Sigmoid colon (tissue), 7 donors: ENCODE results near the gene ZNF248. TPM values are rescaled to one million over a fixed set of nuclear protein-coding genes. Genes with fewer than 3 reads are reported as not detected.

Source experiments
- DNase-seq: peaks from one replicate; pipeline ENCODE4 v3.0.0-alpha.2; 2019
- H3K27ac ChIP-seq, 4 donors: fragments of 200-600 bp; sonication (generic); one replicate each; pipeline ENCODE4 v1.5.1; 2016 to 2019; ENCODE audit warnings: mild to moderate bottlenecking in 1 of 4
- H3K27me3 ChIP-seq, 3 donors: fragments of 200-600 bp; sonication (generic); one replicate each; pipeline ENCODE4 v1.5.1; 2019; ENCODE audit warnings: mild to moderate bottlenecking in 1 of 3
- H3K36me3 ChIP-seq, 4 donors: fragments of 200-600 bp; sonication (generic); one replicate each; pipeline ENCODE4 v1.5.1; 2016 to 2019
- H3K4me1 ChIP-seq, 4 donors: fragments of 200-600 bp; sonication (generic); one replicate each; pipeline ENCODE4 v1.5.1; 2017 to 2019
- H3K4me3 ChIP-seq, 4 donors: fragments of 200-600 bp; sonication (generic); one replicate each; pipeline ENCODE4 v1.5.1; 2017 to 2019; ENCODE audit warnings: mild to moderate bottlenecking in 2 of 4, moderate library complexity in 1 of 4
- H3K9me3 ChIP-seq, 4 donors: fragments of 200-600 bp in 3 of 4; sonication (generic) in 3 of 4; one replicate each; pipeline versions ENCODE4 v1.5.1 to v1.6.1; 2013 to 2019
- EP300 ChIP-seq, 4 donors: sonication (generic); formaldehyde crosslinking; IDR thresholded peaks; one replicate each; pipeline ENCODE4 v1.6.1; 2017; ENCODE audit warnings: antibody characterized with exemption in 4 of 4
- POLR2A ChIP-seq, 2 donors: fragments of 450-650 bp; IDR thresholded peaks; one replicate each; pipeline ENCODE4 v1.6.1; 2016; ENCODE audit warnings: antibody characterized with exemption in 2 of 2, mild to moderate bottlenecking in 2 of 2, moderate library complexity in 2 of 2
- POLR2AphosphoS5 ChIP-seq, 4 donors: sonication (generic); formaldehyde crosslinking; IDR thresholded peaks; one replicate each; pipeline ENCODE4 v1.6.1; 2017; ENCODE audit warnings: antibody characterized with exemption in 4 of 4
- whole genome bisulfite sequencing, 2 donors: extraction: QIAGEN DNeasy Blood & Tissue Kit; methylation state at CpG; one replicate each; pipeline ENCODE4 v1.1.7; 2013; 5-methylcytosine and 5-hydroxymethylcytosine counted together
- intact Hi-C: fragments of 100-400 bp; cut with DNase I; formaldehyde crosslinking; loops from one replicate; pipeline ENCODE4 v1.15.1; 2023
- polyA plus RNA-seq, 3 donors: library from polyadenylated mRNA; stranded (reverse); fragments of 200-250 nt; gene quantifications; one replicate each; pipeline ENCODE4 v1.2.3, GENCODE V29; 2013
- total RNA-seq, 4 donors: library from RNA; depleted of rRNA; stranded (reverse); fragments of >200 nt; gene quantifications; one replicate each; pipeline ENCODE4 v1.1.0, GENCODE V29; 2016
- TF ChIP-seq, protein P1 (sequence below), 4 experiments: fragments of 450-650 bp in 3 of 4; fragments of 200-600 bp in 1 of 4; IDR thresholded peaks; one replicate each; pipeline ENCODE4 v1.5.1; 2016 to 2019; ENCODE audit warnings: antibody characterized with exemption in 4 of 4, mild to moderate bottlenecking in 3 of 4, moderate library complexity in 2 of 4
- donor health status: healthy with polysubstance abuse.
- donor health status: Bipolar disorder and iron deficiency.
- donor health status: healthy.

Gene ZNF248
- total and polyA plus RNA-seq, 7 donors = 1.8 to 46.4 (median 40.2) TPM

DNA sequence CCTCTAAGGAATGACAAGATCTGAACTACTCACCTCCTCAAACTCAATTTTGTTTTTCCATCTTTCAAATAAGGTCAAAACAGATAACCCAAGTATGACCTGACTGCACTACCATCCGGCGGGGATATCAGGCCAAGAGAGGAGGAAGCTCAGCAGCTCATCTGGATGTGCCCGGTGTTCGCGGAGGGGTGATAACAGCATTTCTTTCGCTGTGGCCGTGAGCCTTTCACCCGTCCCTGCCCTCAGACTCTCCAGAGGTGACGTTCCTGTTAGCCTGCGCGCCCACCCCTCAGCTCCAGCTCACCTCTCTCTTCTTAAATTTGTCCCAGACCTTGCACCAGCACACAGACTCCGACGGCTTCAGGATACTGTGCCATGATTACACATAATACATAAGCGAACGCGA lies 526 bp downstream of the ZNF248 start:
- H3K27ac ChIP-seq = peak overlapping the region; percentile 99 to 100 (median 100)
- TF ChIP-seq, protein P1, sequence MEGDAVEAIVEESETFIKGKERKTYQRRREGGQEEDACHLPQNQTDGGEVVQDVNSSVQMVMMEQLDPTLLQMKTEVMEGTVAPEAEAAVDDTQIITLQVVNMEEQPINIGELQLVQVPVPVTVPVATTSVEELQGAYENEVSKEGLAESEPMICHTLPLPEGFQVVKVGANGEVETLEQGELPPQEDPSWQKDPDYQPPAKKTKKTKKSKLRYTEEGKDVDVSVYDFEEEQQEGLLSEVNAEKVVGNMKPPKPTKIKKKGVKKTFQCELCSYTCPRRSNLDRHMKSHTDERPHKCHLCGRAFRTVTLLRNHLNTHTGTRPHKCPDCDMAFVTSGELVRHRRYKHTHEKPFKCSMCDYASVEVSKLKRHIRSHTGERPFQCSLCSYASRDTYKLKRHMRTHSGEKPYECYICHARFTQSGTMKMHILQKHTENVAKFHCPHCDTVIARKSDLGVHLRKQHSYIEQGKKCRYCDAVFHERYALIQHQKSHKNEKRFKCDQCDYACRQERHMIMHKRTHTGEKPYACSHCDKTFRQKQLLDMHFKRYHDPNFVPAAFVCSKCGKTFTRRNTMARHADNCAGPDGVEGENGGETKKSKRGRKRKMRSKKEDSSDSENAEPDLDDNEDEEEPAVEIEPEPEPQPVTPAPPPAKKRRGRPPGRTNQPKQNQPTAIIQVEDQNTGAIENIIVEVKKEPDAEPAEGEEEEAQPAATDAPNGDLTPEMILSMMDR (IDR thresholded peaks at IDR 0.05) = no peak
- TF ChIP-seq POLR2AphosphoS5 (IDR thresholded peaks at IDR 0.05) (no peak), EP300 (IDR thresholded peaks at IDR 0.05) (no peak), POLR2A (IDR thresholded peaks at IDR 0.05) (no peak)
- H3K4me3 ChIP-seq = peak overlapping the region; percentile 73 to 97 (median 91)
- H3K9me3 ChIP-seq = no peaks in the 10 kb centered on the region
- WGBS, 2 donors = 1% methylated on average over 16 of the region's 16 CpGs
- peaks cover 0 to 66% (median 53%) of the 10 kb centered on the region in 4 donors for H3K4me1 ChIP-seq
- H3K36me3 ChIP-seq = peaks cover 0 to 10% (median 0%) of the 10 kb centered on the region in 4 donors
- peak; percentile 71 for DNase-seq
- intact Hi-C loops = loop anchor here (1.0 to 5.0 kb wide), 3 partner anchors 120 to 235 kb away; partner anchors contain the start of genes ZNF25, ZNF33A and ZNF37A
- H3K27me3 ChIP-seq = no peaks in the 10 kb centered on the region

DNA sequence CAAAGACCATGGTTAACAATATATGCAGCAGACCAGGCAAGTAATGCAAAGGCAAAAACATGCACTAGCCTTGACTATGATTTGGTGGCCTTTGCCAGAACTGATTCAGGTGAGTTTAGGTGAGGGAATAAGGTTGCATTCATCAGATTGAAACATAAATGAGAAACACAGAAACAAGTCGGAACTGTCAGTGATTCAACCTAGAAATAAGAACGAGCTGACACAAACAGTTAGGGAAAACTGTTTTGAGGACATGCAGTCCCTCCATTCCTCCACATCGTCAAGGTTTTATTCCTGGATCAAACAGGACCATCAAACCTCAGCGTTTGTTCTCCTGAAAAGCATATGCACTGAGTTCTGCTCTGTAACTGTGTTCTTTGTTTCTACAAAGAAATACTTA lies 1.8 kb downstream of the ZNF248 start:
- Histone ChIP-seq H3K27me3 (no peaks in the 10 kb centered on the region), H3K27ac (peak overlapping the region in 3 of 4 donors; percentile 99 to 100 (median 100)), H3K4me3 (peak overlapping the region; percentile 73 to 97 (median 91)), H3K9me3 (no peaks in the 10 kb centered on the region), H3K4me1 (peaks cover 0 to 63% (median 46%) of the 10 kb centered on the region in 4 donors), H3K36me3 (peaks cover 0 to 10% (median 0%) of the 10 kb centered on the region in 4 donors)
- 56 to 76% methylated on average over 4 of the region's 4 CpGs for WGBS, 2 donors
- no peak for DNase-seq
- intact Hi-C loops = loop anchor here (2.0 to 5.0 kb wide), 2 partner anchors 121 to 237 kb away; partner anchors contain the start of genes ZNF25 and ZNF37A
- no peak for TF ChIP-seq EP300 (IDR thresholded peaks at IDR 0.05)
- TF ChIP-seq POLR2AphosphoS5 (IDR thresholded peaks at IDR 0.05) = peak in 1 of 4 donors; percentile 20

DNA sequence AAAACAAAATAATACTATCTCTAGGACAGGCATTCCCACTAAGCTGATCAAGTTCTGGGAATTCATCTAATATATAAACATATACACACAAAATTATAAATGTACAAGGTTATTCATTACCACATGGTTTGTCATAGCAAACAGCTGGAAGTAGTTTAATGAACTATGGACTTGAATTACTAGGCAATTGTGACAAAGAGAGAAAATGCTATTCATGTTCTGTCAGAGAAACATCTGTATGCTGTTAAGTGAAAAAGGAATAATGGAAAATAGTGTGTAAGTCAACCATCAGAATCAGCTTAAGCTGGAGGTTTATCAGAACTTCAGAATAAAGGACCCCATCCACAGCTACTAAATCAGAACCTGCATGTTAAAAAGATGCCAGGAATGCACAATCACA lies 2.8 kb downstream of the ZNF248 start:
- no peak for DNase-seq
- TF ChIP-seq EP300 (IDR thresholded peaks at IDR 0.05) (no peak), POLR2A (IDR thresholded peaks at IDR 0.05) (no peak), POLR2AphosphoS5 (IDR thresholded peaks at IDR 0.05) (no peak)
- TF ChIP-seq, protein P1 (IDR thresholded peaks at IDR 0.05) = no peak
- Histone ChIP-seq H3K4me1 (peaks cover 0 to 64% (median 42%) of the 10 kb centered on the region in 4 donors), H3K9me3 (no peaks in the 10 kb centered on the region), H3K4me3 (peak overlapping the region in 2 of 4 donors; percentile 73 to 93), H3K27me3 (no peaks in the 10 kb centered on the region), H3K27ac (peak overlapping the region in 3 of 4 donors; percentile 99 to 100 (median 100)), H3K36me3 (peaks cover 0 to 10% (median 0%) of the 10 kb centered on the region in 4 donors)
- intact Hi-C loops = loop anchor here (5.0 kb wide), 1 partner anchor 238 kb away; the partner anchor contains the start of gene ZNF37A

DNA sequence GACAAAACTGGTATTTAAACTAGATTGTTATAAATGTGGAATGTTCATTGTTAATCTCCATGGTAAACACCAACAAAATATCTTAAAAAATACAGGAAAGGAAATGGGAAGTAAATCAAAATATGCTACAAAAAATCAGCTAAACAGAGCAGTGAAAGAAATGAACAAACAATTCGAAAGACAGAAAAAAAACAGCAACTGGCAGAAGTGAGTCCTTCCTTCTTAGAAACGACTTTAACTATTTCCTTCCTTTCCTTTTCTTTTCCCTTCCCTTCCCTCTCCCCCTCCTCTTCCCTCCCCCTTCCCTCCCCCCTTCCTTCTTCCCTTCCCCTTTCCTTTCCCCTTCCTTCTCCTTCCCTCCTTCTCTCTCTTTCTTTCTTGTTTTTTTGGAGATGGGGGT lies 12.8 kb downstream of the ZNF248 start:
- Histone ChIP-seq H3K4me1 (peaks cover 0 to 16% (median under 1%) of the 10 kb centered on the region in 4 donors), H3K27me3 (no peaks in the 10 kb centered on the region), H3K27ac (no peak overlapping the region), H3K9me3 (no peaks in the 10 kb centered on the region), H3K36me3 (peaks cover 0 to 26% (median 0%) of the 10 kb centered on the region in 4 donors), H3K4me3 (no peak overlapping the region)
- intact Hi-C loops = no loop called here
- no peak for DNase-seq
- WGBS, 2 donors = 87 to 90% methylated on average over 2 of the region's 2 CpGs
- TF ChIP-seq EP300 (IDR thresholded peaks at IDR 0.05) (no peak), POLR2A (IDR thresholded peaks at IDR 0.05) (no peak), POLR2AphosphoS5 (IDR thresholded peaks at IDR 0.05) (no peak)
- TF ChIP-seq, protein P1 (IDR thresholded peaks at IDR 0.05) = no peak

DNA sequence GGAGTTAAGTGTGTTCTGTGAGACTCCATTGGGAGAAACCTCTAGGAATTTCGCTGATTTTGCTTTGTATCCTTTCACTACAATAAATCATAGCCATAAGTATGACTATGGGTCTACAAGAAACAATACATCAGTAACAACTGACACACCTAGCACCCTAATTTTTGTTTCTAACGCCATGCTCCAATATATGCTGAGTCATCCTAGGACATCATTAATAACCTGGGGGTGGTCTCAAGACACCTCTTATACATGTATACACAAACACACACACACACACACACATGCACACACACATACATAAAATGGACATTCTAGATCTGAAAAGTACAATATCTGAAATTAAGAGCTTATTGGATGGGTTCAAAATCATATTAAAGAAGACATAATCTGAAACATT lies 18.2 kb downstream of the ZNF248 start:
- Histone ChIP-seq H3K36me3 (peaks cover 8 to 43% (median 24%) of the 10 kb centered on the region in 4 donors), H3K27me3 (no peaks in the 10 kb centered on the region), H3K4me1 (peaks cover 0 to 13% (median 0%) of the 10 kb centered on the region in 4 donors), H3K9me3 (peaks cover 0 to 5% (median 0%) of the 10 kb centered on the region in 4 donors), H3K4me3 (no peak overlapping the region), H3K27ac (no peak overlapping the region)
- DNase-seq = no peak
- intact Hi-C loops = no loop called here
- TF ChIP-seq POLR2AphosphoS5 (IDR thresholded peaks at IDR 0.05) (no peak), POLR2A (IDR thresholded peaks at IDR 0.05) (no peak), EP300 (IDR thresholded peaks at IDR 0.05) (no peak)
- TF ChIP-seq, protein P1 (IDR thresholded peaks at IDR 0.05) = no peak
- WGBS, 2 donors = 96 to 97% methylated on average over 2 of the region's 2 CpGs
